Activated CD8-positive, alpha-beta T cell treated with anti-CD3 and anti-CD28 coated beads, Interleukin-2, amount 10 ng/mL, durations not matched to agents 7 days and 5 days (primary cell): ENCODE results near the gene STRN. TPM values are rescaled to one million over a fixed set of nuclear protein-coding genes. Genes with fewer than 3 reads are reported as not detected.
"Not testable (repeated sequence)": the region's sequence is repeated elsewhere in the genome, so short reads cannot be mapped to it uniquely, and the experiment has no call there.

Source experiments
- ATAC-seq: fragments of 150-1000 bp; cut with Tn5 transposase; one replicate; pipeline ENCODE4 v1.10.0; 2021; ENCODE audit warnings: moderate library complexity
- CTCF ChIA-PET: fragments of 350-600 bp; sonication (Branson Sonifier 250); formaldehyde crosslinking; loops from one replicate; lab custom pipeline; 2021; ENCODE audit warnings: antibody characterized with exemption; lab: Charles Lee
- POLR2A ChIA-PET: fragments of 350-600 bp; sonication (Branson Sonifier 250); formaldehyde crosslinking; loops from one replicate; lab custom pipeline; 2021; ENCODE audit warnings: antibody characterized with exemption; lab: Charles Lee
- DNase-seq: peaks from one replicate; pipeline ENCODE4 v3.0.0-alpha.2; 2020
- H3K27ac Mint-ChIP-seq: one replicate; pipeline ENCODE4 v1.8.0; 2021; ENCODE audit warnings: mild to moderate bottlenecking, mixed read lengths
- H3K27me3 Mint-ChIP-seq: one replicate; pipeline ENCODE4 v1.8.0; 2021; ENCODE audit warnings: low read depth, mixed read lengths
- H3K36me3 Mint-ChIP-seq: one replicate; pipeline ENCODE4 v1.8.0; 2021; ENCODE audit warnings: low read depth, mixed read lengths
- H3K4me1 Mint-ChIP-seq: one replicate; pipeline ENCODE4 v1.8.0; 2021; ENCODE audit warnings: low read depth, mixed read lengths
- H3K4me3 Mint-ChIP-seq: one replicate; pipeline ENCODE4 v1.8.0; 2021; ENCODE audit warnings: mild to moderate bottlenecking, mixed read lengths
- H3K9me3 Mint-ChIP-seq: one replicate; pipeline ENCODE4 v1.8.0; 2022; ENCODE audit warnings: mixed read lengths; ENCODE audit not compliant: insufficient read depth
- total RNA-seq, 2 experiments: library from RNA; stranded (reverse); gene quantifications; one replicate each; pipeline ENCODE4 v1.2.3, GENCODE V29; 2021

STRN gene
- total RNA-seq, 2 experiments from 2014 or later = 35.8 to 38.1 TPM

DNA sequence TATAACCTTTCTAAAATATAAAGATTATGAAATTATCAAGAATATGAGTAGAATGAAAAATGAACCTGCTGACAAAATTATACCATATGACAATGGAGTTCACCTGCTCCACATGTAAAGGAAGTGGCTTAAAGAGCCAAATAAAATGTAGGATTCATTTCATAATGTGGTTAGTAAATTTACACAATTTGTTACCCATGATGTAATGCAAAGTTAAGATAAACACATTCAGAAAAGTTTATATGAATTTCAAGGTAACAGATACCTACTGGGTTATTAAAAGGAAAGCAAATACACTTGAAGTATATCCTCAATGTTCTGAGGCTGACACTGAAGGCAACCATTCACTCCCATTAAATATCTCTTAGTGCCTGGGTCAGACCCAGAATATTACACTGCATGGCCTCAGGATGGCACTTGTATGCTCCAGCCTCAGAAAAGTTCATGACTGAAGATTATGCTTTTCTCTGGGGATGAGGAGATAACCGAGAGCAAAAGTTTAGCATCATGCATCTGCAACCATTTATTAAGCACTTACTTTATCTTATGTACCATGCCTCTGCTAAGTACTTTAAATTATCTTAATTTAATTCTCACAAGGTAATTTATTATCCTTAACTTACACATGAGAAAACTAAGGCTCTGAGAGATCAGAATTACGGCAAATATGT lies 6.2 kb downstream of the STRN start:
- DNase-seq = no peak
- peaks cover 43% of the 10 kb centered on the region for H3K4me1 Mint-ChIP-seq
- ChIA-PET CTCF (no interaction called here), POLR2A (no interaction called here)
- H3K4me3 Mint-ChIP-seq = no peak overlapping the region
- peaks cover 22% of the 10 kb centered on the region for H3K36me3 Mint-ChIP-seq
- no peaks in the 10 kb centered on the region for H3K27me3 Mint-ChIP-seq
- ATAC-seq = no peak
- H3K27ac Mint-ChIP-seq = no peak overlapping the region
- no peaks in the 10 kb centered on the region for H3K9me3 Mint-ChIP-seq

DNA sequence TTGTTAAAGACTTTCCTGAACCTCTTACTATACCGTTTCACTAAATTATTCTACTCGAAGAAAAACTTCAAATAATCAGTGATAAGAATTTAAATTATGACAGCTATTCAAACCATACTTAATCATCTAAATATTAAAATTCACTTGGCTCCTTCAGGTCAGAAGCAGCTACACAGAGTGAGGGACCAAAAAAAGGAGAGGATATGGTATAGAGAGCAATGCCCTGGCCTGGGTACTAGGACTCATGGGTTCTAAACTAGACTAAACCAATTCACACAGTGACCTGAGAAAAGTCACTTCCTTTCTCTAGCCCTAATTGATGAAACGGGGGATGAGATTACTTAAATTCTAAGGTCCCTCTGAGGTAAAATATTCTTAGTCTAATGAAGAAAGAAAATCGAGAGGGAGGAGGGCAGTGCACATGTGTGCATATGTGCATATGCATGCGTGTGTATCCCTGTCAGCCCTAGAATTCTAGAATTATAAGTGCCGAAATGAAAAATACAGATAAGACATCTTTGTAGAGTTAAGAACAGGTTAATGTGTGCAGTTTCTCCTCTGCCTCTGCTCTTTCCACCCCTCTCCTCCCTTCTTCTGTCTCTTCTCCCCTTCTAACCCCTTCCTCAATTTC lies 11.2 kb downstream of the STRN start:
- no peaks in the 10 kb centered on the region for H3K9me3 Mint-ChIP-seq
- ChIA-PET CTCF (interaction anchor here (1.1 kb wide), 1 partner anchor 171 kb away, joined by 3 read pairs; no protein-coding TSS in a partner anchor), POLR2A (no interaction called here)
- H3K4me1 Mint-ChIP-seq = peaks cover 26% of the 10 kb centered on the region
- H3K27ac Mint-ChIP-seq = no peak overlapping the region
- no peaks in the 10 kb centered on the region for H3K27me3 Mint-ChIP-seq
- peaks cover 12% of the 10 kb centered on the region for H3K36me3 Mint-ChIP-seq
- DNase-seq (no peak), ATAC-seq (no peak)
- no peak overlapping the region for H3K4me3 Mint-ChIP-seq

DNA sequence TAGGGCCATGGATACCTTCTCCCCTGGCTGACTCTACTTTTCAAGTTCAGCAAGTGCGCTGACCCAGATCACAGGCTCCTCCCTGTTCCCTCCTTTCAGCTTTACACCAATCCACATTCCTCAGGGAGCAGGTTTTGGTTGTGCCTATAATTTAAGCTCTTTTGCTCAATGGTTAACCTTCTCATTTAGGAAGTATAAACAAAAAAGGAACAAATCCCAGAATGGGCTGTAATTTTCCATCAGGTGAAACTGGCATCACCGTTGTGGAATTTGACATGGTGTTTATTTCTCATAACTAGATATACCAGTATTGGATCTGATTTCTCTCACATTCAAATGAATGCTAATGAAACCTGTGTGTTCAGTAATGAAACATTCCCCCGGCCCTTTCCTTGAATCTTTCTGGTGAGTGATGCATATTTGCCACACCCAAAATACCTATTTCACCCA lies 13.6 kb downstream of the STRN start:
- no peaks in the 10 kb centered on the region for H3K9me3 Mint-ChIP-seq
- no peak overlapping the region for H3K27ac Mint-ChIP-seq
- H3K36me3 Mint-ChIP-seq = peaks cover 17% of the 10 kb centered on the region
- CTCF ChIA-PET = no interaction called here
- peaks cover 14% of the 10 kb centered on the region for H3K4me1 Mint-ChIP-seq
- no peak for DNase-seq
- H3K4me3 Mint-ChIP-seq = no peak overlapping the region
- POLR2A ChIA-PET = no interaction called here
- ATAC-seq = no peak
- no peaks in the 10 kb centered on the region for H3K27me3 Mint-ChIP-seq

DNA sequence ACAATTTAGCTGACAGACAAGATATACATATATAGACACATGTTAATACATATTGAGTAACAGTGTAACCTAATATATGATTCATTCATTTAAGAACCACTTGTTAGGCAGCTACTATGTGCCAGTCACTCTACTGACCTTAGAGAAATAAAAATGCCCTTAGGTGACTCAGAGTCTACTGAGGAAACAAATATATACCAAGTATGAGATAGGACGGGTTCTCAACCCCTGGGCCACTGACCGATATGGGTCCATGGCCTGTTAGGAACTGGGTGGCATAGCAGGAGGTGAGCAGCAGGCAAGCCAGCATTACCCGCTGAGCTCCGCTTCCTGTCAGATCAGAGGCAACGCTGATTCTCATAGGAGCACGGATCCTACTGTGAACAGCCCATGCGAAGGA lies 14.8 kb downstream of the STRN start:
- no peak for ATAC-seq
- H3K4me1 Mint-ChIP-seq = peaks cover 12% of the 10 kb centered on the region
- DNase-seq = no peak
- no peaks in the 10 kb centered on the region for H3K27me3 Mint-ChIP-seq
- POLR2A ChIA-PET = no interaction called here
- H3K27ac Mint-ChIP-seq = no peak overlapping the region
- H3K4me3 Mint-ChIP-seq = no peak overlapping the region
- CTCF ChIA-PET = no interaction called here
- H3K36me3 Mint-ChIP-seq = peaks cover 14% of the 10 kb centered on the region
- no peaks in the 10 kb centered on the region for H3K9me3 Mint-ChIP-seq

DNA sequence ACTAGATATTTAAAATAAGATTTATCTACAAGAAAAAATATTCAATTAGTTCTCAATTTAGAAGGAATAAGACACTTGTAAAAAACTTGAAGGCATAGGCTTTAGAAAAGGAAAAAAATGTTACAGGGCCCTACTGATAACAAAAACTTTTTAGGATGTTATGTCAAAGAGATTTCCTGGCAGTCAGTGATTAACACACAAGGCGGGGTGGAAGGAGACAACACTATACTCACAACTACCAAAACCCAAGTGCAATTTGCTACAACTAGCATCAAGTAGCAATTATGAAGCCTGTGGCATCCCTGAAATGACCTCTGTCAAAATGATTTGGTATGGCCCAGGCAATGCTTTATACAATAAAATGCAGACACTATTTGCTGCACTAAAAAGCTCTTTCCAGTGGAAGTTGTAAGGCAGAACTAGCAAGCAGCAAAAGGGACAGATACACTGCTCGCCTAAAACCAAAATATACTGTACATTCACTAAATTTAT lies 15.3 kb downstream of the STRN start:
- ATAC-seq (no peak), DNase-seq (no peak)
- ChIA-PET CTCF (no interaction called here), POLR2A (no interaction called here)
- peaks cover 8% of the 10 kb centered on the region for H3K4me1 Mint-ChIP-seq
- H3K36me3 Mint-ChIP-seq = peaks cover 14% of the 10 kb centered on the region
- no peaks in the 10 kb centered on the region for H3K27me3 Mint-ChIP-seq
- H3K4me3 Mint-ChIP-seq = no peak overlapping the region
- H3K9me3 Mint-ChIP-seq = no peaks in the 10 kb centered on the region
- no peak overlapping the region for H3K27ac Mint-ChIP-seq

DNA sequence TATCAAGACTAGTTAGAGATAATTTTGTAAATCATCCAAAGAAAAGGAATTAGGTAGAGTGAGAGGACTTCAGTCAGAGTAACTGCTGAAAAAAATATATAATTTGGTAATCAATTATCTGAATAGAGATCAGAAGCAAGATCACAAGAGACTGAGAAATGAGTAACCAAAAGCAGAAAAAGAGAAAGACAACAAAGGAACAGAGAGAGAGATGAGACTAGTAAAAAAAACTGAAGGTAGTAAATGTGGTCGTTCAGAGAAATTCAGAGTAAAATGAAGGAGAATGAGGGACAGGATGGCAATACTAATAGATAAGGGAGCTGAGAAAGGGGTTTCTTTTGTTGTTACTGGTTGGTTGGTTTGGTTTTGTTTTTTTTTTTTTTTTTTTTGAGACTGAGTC lies 16.5 kb downstream of the STRN start:
- Mint-ChIP-seq H3K27ac (no peak overlapping the region), H3K9me3 (no peaks in the 10 kb centered on the region), H3K4me3 (no peak overlapping the region), H3K36me3 (peaks cover 11% of the 10 kb centered on the region), H3K27me3 (no peaks in the 10 kb centered on the region), H3K4me1 (peaks cover 8% of the 10 kb centered on the region)
- no peak for ATAC-seq
- ChIA-PET POLR2A (no interaction called here), CTCF (no interaction called here)
- no peak for DNase-seq

DNA sequence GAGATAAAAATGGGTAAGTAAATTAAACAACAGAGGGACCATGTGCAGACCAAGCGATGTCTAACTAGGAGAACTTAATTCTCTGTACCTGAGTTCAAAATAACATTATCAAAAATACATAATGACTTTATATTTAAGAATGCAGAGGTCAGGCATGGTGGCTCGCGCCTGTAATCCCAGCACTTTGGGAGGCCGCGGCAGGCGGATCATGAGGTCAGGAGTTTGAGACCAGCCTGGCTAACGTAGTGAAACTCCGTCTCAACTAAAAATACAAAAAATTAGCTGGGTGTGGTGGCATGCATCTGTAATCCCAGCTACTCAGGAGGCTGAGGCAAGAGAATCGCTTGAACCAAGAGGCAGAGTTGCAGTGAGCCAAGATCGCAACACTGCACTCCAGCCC lies 21.1 kb downstream of the STRN start:
- H3K27me3 Mint-ChIP-seq, POLR2A ChIA-PET, H3K4me3 Mint-ChIP-seq, H3K36me3 Mint-ChIP-seq, H3K27ac Mint-ChIP-seq, DNase-seq, ATAC-seq, H3K9me3 Mint-ChIP-seq, H3K4me1 Mint-ChIP-seq, CTCF ChIA-PET: not testable (repeated sequence)

DNA sequence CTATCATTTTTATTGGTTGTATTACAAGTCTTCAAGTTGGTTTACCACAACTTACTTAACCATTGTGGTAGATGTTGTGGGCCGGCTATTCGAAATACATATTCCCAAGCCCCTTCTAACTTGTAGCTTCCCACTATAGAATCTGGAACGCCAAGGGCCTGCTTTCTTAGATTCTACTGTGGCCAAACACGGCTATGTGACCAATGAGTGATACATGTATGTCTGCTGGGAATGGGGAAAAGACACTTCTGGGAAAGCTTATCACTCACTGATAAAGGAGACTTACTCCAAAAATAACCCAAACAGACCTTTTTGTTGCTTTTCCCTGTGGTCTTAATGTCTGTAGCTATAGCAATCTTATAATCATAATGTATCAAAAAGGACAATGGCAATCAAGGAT lies 24.5 kb downstream of the STRN start:
- no peak overlapping the region for H3K4me3 Mint-ChIP-seq
- no peaks in the 10 kb centered on the region for H3K4me1 Mint-ChIP-seq
- no peak overlapping the region for H3K27ac Mint-ChIP-seq
- POLR2A ChIA-PET = no interaction called here
- no peak for ATAC-seq
- peaks cover 7% of the 10 kb centered on the region for H3K36me3 Mint-ChIP-seq
- no peak for DNase-seq
- no peaks in the 10 kb centered on the region for H3K27me3 Mint-ChIP-seq
- CTCF ChIA-PET = interaction anchor here (0.6 kb wide), 1 partner anchor 31 kb away, joined by 3 read pairs; no protein-coding TSS in a partner anchor
- H3K9me3 Mint-ChIP-seq = no peaks in the 10 kb centered on the region

DNA sequence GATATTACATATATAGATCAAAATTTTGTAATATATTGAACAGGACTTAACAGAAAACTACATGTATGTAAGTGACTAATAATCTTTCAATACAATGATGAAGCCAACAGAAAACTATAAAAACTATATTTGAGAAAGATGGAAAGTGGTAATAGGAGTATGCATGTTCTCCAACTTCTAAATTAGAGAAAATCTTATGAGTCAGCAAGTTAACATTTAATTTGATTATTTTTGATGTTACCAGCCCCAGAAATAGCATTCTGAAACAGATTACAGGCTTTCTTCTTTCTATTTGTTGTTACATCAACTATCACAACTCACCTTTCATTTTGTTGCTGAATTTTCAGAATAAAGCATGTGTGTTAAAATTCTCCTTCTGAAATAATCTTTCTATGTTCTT lies 29.8 kb downstream of the STRN start:
- H3K9me3 Mint-ChIP-seq, H3K4me3 Mint-ChIP-seq, CTCF ChIA-PET, H3K36me3 Mint-ChIP-seq, H3K27ac Mint-ChIP-seq, H3K4me1 Mint-ChIP-seq, ATAC-seq, H3K27me3 Mint-ChIP-seq, DNase-seq, POLR2A ChIA-PET: not testable (repeated sequence)

DNA sequence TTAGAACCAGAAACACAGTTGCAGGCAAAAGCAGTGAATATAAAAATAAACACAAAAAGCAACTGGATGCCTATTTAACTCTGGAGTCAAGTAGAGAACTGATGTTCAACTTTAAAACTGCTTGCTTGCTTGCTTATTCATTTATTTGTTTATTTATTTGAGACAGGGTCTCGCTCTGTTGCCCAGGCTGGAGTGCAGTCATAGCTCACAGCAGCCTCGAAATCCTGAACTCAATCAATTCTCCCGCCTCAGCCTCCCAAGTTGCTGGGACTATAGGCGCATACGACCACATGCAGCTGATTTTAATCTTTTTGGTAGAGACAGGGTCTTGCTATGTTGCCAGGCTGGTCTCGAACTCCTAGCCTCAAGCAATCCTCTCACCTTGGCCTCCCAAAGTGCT lies 34.6 kb downstream of the STRN start:
- H3K36me3 Mint-ChIP-seq, H3K27ac Mint-ChIP-seq, ATAC-seq, H3K4me1 Mint-ChIP-seq, H3K9me3 Mint-ChIP-seq, H3K4me3 Mint-ChIP-seq, H3K27me3 Mint-ChIP-seq, CTCF ChIA-PET, DNase-seq: not testable (repeated sequence)
- POLR2A ChIA-PET = interaction anchor here (0.5 to 0.6 kb wide), 2 partner anchors 71 to 323 kb away, joined by 3 read pairs; no protein-coding TSS in a partner anchor

DNA sequence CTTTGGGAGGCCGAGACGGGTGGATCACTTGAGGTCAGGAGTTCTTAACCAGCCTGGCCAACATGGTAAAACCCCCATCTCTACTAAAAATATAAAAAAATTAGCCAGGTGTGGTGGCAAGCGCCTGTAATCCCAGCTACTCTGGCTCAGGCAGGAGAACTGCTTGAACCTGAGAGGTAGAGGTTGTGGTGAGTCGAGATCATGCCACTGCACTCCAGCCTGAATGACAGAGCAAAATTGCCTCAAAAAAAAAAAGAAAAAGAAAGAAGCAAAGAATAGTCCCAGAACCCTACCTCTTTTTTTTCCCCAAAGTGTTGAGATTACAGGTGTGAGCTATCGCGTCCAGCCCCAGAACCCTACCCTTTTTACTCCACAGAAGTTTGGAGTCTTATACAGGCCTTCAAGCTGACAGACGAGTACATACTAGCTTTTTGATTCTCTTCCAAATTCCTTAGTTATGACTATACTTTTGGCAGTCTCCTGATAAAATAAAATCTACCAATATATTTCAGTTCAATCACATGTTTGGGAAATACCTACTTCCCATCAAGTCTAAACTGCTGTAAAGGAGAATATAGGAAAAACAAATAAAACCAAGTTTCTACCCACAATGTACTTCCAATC lies 35.4 kb downstream of the STRN start:
- POLR2A ChIA-PET = interaction anchor here (0.6 kb wide), 1 partner anchor 322 kb away, joined by 3 read pairs; no protein-coding TSS in a partner anchor
- peaks cover 12% of the 10 kb centered on the region for H3K4me1 Mint-ChIP-seq
- H3K27ac Mint-ChIP-seq, H3K9me3 Mint-ChIP-seq, DNase-seq, CTCF ChIA-PET, H3K36me3 Mint-ChIP-seq, H3K27me3 Mint-ChIP-seq, ATAC-seq, H3K4me3 Mint-ChIP-seq: not testable (repeated sequence)
